ENCODE results near the gene MFGE8.

Gene MFGE8

GRCh38 chr15:88904624-88905327, 8.4 kb downstream of the MFGE8 start:
- TF ChIP-seq CTCF (IDR thresholded peaks at IDR 0.05): peak; percentile 95

DNA sequence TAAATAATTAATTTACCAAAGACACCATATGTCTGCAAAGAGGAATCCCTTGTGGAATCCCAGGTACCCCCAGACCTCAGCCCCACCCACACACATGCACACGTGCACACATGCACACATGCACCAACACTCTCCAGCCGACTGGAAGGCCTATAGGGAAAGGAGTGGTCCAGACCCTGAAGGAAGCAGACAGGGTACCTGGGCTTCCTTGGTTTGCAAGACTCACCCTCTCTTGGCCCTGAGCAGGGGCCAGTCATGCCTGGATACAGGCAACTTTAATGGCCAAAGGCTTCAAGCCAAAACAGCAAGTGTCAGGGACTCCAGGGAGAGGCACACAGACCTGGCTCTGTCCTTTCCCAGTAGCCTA, 8.9 kb downstream of the MFGE8 start:
- no peak for TF ChIP-seq CTCF (IDR thresholded peaks at IDR 0.05)

GRCh38 chr15:88902846-88903245, 10.3 kb downstream of the MFGE8 start:
- no peak for TF ChIP-seq CTCF (IDR thresholded peaks at IDR 0.05)

- TF ChIP-seq CTCF (IDR thresholded peaks at IDR 0.05): no peak
Observed at GRCh38 chr15:88902221-88902835, 10.9 kb downstream of the MFGE8 start.

GRCh38 chr15:88901508-88902220, 11.5 kb downstream of the MFGE8 start:
- TF ChIP-seq CTCF (IDR thresholded peaks at IDR 0.05): no peak

- TF ChIP-seq CTCF (IDR thresholded peaks at IDR 0.05): no peak
Observed at GRCh38 chr15:88900982-88901418, 12.2 kb downstream of the MFGE8 start.

DNA sequence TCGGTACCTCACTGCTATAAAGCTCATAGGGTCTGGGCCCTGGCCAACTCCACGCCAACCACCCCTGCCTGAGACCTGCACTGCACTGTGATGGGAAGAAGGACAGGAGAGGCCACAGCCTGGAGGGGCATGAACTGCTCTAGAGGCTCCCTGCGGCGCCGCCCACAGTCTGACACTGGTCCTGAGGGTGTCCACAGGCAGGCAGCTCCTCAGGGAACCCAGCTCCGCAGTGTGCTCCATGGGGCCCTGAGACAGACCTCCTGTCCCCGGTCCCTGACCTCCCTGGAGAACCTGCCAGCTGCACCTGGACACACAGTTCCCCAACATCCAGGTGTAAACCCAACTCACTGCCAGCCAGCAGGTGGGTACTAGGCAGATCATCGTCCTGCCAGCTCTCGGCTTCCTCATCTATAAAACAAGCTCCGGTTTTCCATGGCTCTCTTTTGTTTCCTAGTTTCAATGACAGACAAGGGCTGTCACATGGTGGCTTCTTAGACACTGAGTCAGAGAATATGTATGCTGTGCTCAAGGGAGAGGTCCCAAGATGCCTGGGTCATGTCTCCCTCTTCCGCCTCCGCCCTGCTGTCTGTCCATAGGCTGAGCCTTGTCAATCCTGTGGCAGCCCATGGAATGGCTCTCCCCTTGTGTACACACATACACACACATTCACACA, 12.7 kb downstream of the MFGE8 start:
- no peak for TF ChIP-seq CTCF (IDR thresholded peaks at IDR 0.05)

Measured in LNCAP (cell line).